Neural progenitor cell (in vitro differentiated cells): ENCODE results near the gene RTL10.

Experiments used
- CTCF ChIP-seq: fragments of 200-600 bp; sonication (generic); IDR thresholded peaks from 2 replicates; pipeline ENCODE4 v1.5.1; 2017; ENCODE audit warnings: antibody characterized with exemption, mild to moderate bottlenecking
- EZH2phosphoT487 ChIP-seq: fragments of 200-600 bp; sonication (generic); IDR thresholded peaks from 2 replicates; pipeline ENCODE4 v1.6.1; 2017; ENCODE audit warnings: antibody characterized with exemption

- no peak for TF ChIP-seq EZH2phosphoT487
- no peak for TF ChIP-seq CTCF
Measured at GRCh38 chr22:19882446-19883381, 28.0 kb upstream of the RTL10 start.
